RPMI8226 (cell line): Measurements from ENCODE around the gene TDRKH.

Source experiments
- DNase-seq: peaks from one replicate; pipeline ENCODE4 v3.0.0-alpha.2; 2015

TDRKH gene, protein sequence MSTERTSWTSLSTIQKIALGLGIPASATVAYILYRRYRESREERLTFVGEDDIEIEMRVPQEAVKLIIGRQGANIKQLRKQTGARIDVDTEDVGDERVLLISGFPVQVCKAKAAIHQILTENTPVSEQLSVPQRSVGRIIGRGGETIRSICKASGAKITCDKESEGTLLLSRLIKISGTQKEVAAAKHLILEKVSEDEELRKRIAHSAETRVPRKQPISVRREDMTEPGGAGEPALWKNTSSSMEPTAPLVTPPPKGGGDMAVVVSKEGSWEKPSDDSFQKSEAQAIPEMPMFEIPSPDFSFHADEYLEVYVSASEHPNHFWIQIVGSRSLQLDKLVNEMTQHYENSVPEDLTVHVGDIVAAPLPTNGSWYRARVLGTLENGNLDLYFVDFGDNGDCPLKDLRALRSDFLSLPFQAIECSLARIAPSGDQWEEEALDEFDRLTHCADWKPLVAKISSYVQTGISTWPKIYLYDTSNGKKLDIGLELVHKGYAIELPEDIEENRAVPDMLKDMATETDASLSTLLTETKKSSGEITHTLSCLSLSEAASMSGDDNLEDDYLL

DNA sequence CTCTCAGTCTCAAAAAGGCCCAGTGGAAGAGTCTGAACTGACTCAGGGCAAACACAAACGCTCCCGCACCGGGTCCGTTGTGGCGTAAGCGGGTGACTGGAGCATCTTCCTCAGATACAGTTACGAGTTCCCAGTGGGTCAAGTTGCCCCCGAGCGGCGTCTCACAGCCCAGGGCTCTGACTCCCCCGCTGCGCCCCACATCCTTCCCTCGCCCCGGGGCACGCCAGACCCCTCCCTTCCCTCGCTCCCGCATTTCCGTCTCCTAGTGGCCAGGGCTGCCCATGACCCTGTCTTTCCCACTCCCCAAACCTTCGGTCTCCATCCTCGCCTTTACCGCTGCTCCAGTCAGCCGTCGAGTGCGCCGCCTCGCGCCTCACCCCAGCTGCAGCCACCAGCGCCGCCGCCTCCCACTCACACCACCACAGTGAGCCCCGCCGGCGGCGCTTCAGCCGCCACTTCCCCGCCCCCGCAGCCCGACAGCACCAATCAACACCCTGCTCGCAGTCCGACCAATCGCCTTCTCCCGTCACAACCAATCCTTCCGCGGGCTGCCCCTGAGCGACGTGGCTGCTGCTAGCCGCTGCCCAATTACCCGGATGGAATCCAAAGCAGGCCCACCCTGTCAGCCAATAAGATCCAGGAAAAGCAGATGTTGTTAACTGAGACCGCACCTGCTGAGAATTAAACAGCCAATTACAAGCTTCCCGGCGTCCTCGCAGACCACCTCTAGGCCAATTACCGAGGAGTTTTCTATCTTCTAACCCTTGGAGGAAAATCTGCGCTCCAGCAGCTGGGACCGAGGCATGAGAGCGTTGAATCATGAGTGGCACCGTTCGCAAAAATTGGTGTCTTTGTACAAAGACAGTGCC is at the start of gene TDRKH:
Gene TDRKH (minus strand): TSS at position 430 of the 869 bp plus-strand sequence. CDS start 7,478 bp downstream, outside the sequence.
- peak; percentile 99 for DNase-seq

DNA sequence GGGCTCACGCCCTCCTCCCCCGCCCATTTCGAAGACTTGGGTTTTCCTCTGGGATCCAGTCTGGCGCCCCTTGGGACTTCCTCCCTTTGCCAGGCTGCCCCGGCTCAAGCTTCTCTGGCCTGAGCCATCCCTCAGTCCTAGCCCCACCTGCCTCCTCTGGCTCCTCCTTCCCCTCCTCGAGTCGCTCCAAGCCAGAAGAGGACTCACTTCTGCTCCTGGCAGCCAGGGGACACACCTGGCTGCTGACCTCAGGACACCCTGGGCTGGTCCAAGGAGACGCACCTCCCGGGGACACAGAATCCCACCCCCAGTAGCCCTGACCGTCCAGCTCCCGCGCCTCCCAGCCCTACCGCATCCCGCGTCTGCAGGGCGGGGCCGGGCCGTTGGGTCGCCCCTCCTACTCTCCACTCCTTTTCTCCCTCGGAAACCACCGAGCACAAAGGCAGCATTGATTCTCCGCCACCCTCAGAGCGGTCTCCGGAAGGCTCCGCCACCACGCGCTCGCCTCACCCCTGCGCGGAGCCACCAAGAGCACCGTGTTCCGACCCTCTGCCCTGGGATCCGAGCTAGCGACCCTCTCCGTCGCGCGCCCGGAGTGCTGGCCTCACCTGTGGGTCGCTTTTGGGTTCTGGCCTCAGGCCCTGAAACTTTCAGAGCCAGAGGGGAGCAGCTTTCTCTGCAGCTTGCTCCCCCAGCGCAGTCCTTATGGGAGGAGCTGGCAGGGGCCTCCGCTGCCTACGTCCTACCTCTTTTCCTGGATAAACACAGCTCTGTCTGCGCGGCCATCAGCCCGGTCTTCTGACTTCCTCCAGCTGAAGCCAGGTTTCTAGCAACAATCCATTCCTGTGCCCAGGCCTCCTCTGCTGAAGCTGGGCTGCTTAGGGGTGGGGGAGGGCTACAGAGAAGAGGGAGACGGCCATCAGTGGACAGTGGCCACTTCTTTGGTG is 49.4 kb upstream of the TDRKH start, which contains the start of gene C2CD4D:
Gene C2CD4D (minus strand): TSS at position 364 of the 947 bp plus-strand sequence. CDS start 831 bp downstream, outside the sequence.
- DNase-seq: peak; percentile 68

DNA sequence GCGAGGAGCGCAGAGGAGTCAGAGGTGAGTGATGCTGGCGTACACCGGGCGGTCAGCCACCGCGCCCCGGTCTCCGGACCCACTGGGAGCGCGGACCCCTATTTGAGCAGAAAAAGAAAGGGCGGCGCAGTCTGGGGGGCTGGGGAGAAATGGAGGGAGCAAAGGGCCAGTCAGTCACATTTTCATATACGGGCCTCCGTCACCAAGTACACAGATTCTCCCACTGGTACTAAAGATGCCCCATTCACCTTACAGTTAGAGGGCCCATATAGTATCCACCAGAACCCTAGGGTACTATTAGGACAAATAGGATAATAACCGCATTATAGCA is 48.7 kb upstream of the TDRKH start:
- no peak for DNase-seq

DNA sequence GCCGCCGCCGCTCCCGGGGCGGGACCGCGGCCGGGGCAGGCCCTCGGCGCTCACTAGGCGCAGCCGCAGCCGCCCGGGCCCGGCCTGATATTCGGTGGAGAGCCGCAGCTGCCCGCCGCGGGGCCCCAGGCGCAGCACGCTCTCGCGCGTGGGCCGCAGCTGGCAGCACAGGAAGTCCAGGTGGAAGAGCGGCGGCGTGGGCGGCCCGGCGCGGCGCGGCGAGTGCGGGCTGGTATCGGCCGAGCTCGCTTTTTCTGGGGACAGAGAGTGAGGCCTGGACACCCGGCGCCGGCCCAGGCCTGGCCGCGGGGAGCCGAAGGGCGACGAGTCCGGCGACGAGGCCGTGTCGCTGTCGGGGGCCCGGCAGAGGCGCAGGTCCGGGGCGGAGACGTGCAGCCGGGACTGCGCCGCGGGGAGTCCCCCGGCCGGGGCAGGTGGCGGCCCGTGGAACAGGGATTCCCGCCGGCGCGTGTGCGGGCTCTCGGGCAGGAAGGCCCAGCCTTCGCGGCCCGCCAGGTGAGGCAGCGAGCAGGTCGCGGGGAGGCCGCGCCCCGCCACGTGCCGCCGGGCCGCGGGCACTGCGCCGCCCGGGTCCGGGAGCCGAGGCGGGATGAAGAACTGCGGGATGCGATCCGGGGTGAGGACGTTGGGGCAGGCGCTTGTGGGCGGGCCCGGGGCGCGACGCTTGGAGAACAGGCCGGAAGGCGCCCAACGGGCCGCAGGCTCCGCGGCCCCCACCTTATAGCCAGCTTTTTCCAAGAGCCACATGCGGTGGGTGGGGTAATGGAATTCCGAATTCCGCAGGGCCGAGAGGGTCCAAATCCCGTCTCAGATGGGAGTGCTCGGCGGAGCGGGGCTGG is 48.2 kb upstream of the TDRKH start:
- DNase-seq: peak; percentile 48

DNA sequence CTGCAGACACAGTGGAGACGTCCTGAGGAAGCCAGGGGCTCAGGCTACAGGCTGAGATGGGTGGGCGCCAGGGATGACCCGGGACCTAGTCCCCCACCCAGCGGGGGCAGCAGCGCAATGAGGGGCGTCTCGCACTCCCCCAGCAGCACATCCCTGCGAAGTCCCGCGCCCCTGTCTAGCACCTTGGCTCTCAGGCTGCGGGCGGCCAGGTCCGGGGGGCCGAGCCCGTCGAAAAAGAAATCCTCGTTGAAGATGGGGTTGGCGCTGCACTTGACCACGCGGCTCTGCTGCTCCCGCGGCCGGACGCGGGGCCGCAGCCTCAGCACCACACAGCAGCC is 47.6 kb upstream of the TDRKH start:
- DNase-seq: no peak

DNA sequence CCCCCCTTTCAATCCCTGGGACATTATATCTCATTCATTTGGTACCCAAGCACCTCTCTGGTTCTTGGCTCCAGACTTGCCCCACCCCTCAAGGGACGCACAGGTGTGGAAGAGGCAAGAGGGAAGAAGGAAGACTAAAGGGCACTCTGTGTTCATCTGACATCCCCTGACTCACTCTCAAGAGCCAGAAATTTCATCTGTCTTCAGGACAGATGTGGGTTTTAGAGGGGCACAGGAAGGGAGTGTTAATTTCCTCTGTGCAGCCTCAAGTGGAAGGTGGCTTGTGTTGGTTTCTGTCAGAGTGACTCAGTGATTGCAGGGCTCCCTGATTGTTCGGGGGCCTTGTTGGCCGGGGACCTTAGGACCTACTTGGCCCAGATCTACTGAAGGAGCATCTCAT is 46.9 kb upstream of the TDRKH start:
- DNase-seq: peak; percentile 19

DNA sequence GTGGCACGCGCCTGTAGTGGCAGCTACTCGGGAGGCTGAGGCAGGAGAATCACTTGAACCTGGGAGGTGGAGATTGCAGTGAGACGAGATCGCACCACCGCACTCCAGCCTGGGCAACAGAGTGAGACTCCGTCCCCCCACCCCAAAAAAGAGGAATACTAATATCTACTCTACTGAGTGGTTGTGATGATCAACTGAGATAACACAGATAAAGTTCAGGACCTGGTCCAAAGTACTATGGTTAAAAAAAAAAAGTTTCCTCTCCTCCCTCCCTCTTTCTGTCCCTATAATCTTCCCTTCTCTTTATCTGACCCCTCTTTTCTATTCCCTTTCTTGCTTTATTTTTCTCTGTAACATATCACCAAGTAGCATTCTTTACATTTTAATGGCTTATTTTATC is 45.3 kb upstream of the TDRKH start:
- DNase-seq: no peak

DNA sequence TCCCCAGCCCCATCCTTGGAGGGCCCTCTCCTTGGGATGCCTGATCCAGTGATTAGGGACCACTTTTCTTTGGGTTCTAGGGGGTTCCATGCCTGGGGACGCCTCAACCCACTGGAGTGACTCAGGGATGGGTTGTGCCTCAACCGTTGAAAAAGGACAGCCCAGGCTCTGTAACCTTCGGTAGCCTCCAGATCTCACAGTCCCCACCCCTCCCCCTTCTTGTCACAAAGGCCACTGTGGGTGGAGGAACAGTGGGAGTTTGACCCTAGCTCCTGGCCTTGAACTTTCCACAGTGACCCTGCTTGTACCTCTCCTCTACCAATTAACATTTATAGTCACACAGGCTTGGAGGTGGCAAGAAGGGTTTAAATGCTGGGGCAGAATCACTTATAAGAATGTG is 43.9 kb upstream of the TDRKH start:
- DNase-seq: no peak

DNA sequence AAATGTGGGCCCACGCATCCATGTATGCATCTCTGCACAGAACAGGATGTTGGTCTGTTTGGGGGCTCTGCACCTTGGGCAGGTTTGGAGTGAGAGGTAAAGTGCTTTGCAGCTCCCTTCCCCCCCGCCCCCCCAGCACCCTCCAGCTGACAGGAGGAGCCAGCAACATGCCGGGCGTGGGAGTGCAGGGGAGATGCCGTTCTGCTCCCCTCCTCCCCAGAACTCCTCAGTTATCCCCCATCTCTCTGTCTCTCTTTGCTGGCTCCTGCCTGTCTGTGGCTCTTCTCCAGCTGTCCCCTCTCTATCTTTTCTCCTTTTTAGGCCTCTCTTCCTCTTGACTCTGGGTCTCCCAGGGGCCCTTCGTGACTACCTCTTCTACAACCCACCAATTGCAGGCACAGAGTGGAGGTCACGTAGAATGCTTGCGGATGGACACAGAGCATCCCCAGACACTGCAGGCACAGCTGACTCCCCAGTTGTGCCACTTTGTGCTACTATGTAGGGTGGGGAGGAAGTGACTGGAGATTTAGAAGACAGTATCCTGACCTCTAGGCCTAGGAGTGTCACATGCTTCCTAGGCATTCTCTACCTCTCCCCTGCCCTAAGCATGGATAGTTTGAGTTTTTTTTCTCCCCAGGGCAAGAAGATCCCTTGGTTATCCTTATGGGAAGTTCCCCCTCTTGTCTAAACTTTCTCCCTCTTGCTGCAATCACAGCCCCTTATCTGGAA is 43.0 kb upstream of the TDRKH start:
- no peak for DNase-seq

DNA sequence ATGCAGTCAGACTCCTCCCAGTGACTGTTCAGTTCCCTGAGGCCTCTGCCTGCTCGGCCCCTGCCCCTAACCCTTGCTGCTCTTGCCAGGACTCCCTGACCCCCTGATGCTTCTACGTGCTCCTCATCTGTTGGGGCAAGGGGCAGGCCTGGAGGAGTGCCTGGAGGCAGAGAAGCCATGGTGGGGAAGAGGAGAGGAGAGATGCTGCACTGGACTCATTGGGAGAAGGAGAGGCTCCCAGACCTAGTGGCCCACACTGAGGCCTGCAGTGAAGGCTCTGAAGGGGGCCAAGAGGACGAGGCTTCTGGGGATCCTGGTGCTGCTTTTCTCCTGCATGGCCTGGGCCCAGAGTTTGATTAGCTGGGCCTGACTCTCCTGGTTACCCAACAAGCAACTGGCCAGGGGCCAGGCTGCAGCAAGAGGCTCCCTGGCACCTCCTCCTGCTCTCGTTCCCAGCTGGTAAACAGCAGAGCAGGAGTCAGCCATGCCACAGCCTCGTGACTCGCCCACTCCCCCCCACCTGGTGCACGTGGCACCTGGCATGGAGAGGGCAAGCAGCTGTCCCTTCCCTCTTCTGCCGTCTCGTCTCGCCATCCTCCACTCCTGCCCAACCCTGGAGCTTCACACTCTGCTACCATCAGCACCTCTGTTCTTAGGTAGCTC is 42.1 kb upstream of the TDRKH start:
- peak; percentile 94 for DNase-seq

DNA sequence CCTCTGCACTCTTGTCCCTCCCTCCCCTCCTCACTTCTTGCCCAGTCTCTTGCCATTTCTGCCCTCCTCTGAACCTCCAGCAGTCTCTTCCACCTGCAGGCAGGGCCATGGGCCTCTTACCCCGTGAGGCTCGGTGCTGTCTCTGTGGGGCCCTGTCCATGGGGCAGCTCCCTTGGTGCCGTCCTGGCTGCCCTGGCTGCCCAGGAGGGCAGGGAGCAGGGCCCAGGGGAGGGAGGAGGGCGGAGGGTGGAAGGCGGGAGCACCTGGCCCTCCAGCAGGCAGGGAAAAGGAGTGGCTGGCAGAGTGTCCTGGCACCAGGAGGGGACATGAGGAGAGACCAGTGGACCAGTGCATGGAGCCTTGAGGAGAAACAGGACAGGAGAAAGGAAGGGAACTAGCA is 41.3 kb upstream of the TDRKH start, which contains the start of gene RORC:
Gene RORC (minus strand): TSS at position 198 of the 400 bp plus-strand sequence. CDS start 38 bp downstream, at position 160.
- peak; percentile 25 for DNase-seq

DNA sequence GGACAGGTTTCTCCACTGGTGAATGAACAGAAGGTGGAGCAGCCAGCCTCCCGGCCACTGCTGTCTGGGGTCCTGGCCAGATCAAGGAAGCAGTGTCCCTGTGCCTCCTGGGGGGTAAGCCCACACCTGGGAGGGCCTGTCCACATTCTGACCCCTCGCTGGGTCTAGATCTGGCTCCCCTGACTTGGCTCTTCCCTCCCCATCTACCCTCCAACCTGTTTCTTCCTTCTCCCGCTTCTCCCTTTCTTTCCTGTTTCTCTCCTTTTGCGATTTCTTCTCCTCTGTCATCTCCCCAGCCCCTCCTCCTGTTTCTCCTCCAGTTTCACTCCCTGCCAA is 40.9 kb upstream of the TDRKH start:
- DNase-seq: no peak

DNA sequence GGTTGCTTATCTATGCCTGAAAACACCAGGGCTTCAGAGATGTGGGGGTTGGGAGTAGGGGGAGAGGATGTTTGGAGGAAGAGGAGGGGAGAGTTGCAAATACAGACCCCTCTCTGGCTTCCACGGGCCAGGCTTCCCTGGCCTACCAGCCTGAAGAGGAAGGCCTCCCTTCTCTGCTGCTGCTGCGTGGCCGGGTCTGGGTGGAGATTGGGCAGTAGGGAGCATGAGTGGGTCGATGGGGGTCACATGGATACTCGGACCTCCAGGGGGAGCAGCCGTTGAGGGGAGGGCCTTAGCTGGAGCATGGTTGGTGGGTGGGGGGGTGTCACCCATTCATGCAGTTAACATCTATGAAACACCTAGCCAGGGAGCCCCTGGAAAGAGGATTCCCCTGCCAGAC is 39.8 kb upstream of the TDRKH start:
- no peak for DNase-seq

DNA sequence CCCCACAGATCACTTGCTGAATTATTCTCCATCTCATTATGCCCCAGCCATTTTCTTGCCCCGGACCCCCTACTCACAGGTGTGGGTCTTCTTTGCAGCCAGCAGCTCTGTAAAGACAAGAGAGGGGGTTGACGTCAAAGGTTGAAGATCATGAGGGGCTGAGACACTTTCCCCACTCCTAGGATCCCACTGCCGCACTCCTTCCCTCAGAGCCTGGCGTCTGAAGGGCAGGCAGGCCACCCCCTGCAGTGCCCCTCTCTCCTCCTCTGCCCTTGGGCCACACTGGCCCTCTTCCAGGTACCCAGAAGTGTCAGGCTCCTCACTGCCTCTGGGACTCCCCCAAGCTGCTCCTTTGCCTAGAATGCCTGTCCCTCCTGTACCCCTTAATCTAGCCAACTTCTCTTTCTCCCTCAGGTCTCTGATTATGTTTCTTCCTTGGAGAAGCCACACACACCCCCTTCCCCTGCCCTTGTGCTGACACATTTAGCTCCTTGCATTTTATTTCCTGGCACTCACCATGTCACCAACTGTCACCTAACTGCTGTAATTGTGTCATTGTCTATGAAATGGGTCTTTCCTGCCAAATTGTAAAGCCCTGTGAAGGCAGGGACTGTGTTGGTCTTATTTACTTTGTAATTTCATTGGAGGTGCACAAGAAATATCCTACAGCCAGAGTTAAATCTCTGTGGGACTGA is 39.2 kb upstream of the TDRKH start:
- no peak for DNase-seq

DNA sequence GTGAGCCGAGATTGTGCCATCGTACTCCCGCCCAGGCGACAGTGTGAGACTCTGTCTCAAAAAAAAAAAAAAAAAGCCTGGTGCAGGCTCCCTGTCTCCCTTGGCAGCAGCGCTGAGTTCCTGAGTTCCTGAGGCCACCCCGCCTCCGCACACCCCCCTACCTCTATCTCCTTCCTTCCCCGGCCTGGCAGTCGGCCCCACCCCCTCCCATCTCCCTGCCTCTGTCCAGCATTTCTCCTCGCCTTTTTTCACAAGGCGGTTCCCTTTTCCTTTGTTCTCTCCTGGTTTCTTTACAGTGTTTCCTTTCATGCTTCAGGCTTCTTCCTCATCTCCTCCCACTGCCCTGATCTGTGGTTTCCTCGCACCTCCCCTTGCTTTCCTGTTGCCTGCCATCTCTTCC is 38.6 kb upstream of the TDRKH start:
- DNase-seq: no peak

DNA sequence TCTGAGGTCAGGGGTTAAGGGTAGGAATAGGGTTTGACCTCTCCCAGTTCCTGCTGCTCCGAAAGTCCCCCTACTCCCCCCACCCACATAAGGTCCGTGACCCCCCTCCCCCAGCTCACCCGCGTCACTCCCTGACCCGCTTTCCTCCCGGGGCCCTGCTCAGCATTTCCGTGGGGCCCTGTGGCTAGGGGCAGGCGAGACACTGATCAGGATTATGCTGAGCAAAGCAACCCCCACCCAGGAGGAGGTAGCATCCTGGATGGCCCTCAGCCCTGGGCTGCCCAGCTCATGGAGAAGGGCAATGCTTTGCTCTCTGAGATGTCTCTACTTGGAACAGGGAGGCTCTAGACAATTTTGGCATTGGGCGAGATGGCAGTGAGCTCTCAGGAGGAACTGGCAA is 37.6 kb upstream of the TDRKH start:
- peak; percentile 50 for DNase-seq

DNA sequence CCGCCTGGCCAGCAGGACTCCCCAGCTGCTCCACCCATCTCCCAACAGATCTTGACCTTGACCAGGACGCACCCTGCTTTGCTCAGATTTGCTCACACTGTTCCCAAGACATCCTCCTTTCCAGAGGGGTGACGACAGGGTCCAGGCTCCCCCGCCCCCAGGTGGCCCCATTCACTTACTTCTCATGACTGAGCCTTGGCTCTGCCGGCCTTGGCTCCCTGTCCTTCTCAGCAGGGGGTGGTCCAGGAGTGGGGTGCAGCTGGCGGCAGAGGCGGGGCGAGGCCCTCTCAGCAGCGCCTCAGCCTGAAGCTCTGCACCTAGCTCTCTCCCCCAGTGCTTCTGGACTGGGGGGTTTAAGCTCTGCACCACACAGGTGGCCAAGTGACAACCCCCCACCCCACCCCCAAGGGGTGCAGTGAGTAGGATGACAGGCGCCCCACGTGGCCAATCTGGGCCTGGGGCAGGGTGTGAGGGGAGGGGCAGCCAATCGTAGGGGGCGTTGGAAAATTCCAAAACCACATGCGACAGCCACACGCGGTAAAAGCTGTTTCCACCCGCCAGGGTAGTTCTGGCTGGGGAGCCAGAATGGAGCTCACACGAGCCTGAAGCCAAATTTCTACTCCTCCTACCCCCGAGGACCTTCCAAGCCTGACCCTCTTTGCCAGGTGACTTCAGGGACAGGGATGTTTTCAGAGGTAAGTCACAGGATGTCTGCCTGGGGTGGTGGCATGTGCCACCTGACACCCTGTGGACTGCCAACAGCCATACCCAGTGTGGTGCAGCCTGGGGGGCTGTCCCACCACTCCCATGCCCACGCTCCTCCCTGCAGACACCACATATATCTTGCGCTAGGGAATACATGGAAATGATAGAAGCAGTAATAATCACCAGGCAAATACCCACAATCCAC is 35.7 kb upstream of the TDRKH start:
- DNase-seq: peak; percentile 21

DNA sequence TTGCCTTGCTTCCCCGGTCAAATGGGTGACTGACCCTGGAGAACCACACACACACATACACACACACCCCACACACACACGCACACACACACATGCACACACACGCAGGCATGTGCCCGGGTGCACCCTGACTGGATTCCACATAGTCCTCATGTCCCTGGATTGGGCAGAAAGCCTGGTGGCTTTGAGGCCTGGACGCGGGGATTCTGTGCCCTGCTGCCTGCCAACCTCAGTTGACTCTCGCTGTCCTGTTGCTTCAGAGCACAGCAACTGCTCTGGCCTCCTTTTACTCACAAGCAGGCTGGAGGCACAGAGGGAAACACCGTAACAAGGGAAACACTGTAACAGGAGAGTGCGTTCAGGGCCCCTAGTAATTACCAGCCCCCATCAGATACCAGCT is 34.9 kb upstream of the TDRKH start:
- DNase-seq: no peak

DNA sequence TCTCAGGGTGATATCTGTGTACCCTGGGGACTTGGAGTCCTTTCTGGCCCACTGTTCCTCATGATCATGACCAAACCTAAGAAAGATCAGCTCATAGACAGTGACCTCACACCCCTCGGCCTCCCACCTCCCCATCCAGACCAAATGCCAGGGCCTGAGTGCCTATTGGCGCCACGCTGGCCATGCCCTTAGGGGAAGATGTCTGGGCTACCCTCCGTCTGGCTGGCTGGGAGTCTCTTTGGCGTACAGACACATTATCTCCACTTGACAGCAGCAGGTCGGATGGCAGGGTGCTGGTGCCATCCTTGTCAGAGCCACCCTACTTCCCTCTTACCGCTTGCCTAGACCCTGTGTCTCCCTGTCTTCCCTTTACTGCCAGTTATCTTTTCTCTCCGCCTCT is 32.9 kb upstream of the TDRKH start:
- no peak for DNase-seq
